SK-N-SH treated with all-trans-retinoic acid at 6 μM for 48 hours (cell line): ENCODE measurements around the gene WNK2.

Experiments
- ATAC-seq: fragments of 200-7000 bp; cut with Tn5 transposase; 3 replicates; pipeline ENCODE4 v1.9.1; 2020; ENCODE audit warnings: mild to moderate bottlenecking, moderate library complexity
- BACH2 ChIP-seq: fragments of 250-450 bp; sonication (Bioruptor Pico); IDR thresholded peaks from 2 replicates; pipeline ENCODE4 v1.9.0; 2021; ENCODE audit warnings: mild to moderate bottlenecking, borderline replicate concordance
- CSDC2 ChIP-seq: fragments of 250-450 bp; sonication (Bioruptor Pico); IDR thresholded peaks from 2 replicates; pipeline ENCODE4 v1.5.0; 2020; ENCODE audit warnings: mild to moderate bottlenecking, moderate library complexity
- ESRRG ChIP-seq: fragments of 250-450 bp; sonication (Bioruptor Pico); IDR thresholded peaks from 2 replicates; pipeline ENCODE4 v1.6.1; 2021; ENCODE audit warnings: mild to moderate bottlenecking
- ISL1 ChIP-seq: fragments of 250-450 bp; sonication (Bioruptor Pico); IDR thresholded peaks from 2 replicates; pipeline ENCODE4 v2.1.2; 2022; ENCODE audit warnings: mild to moderate bottlenecking, moderate library complexity
- OSR1 ChIP-seq: fragments of 250-450 bp; sonication (Bioruptor Pico); IDR thresholded peaks from 2 replicates; pipeline ENCODE4 v1.8.0; 2022; ENCODE audit warnings: moderate library complexity, mild to moderate bottlenecking, inconsistent platforms
- PPARA ChIP-seq: fragments of 250-450 bp; sonication (Bioruptor Pico); IDR thresholded peaks from 2 replicates; pipeline ENCODE4 v1.5.0; 2020; ENCODE audit warnings: mild to moderate bottlenecking, borderline replicate concordance
- SNAI2 ChIP-seq: fragments of 250-450 bp; sonication (Bioruptor Pico); IDR thresholded peaks from 2 replicates; pipeline ENCODE4 v1.5.0; 2020; ENCODE audit warnings: mild to moderate bottlenecking, moderate library complexity
- TCF4 ChIP-seq: fragments of 250-450 bp; sonication (Bioruptor Pico); IDR thresholded peaks from 2 replicates; pipeline ENCODE4 v1.8.0; 2021; ENCODE audit warnings: mild to moderate bottlenecking, moderate library complexity, borderline replicate concordance
- TOX ChIP-seq: fragments of 250-450 bp; sonication (Bioruptor Pico); IDR thresholded peaks from 2 replicates; pipeline ENCODE4 v1.8.0; 2021; ENCODE audit warnings: mild to moderate bottlenecking, moderate library complexity, borderline replicate concordance
- ZFP3 ChIP-seq: fragments of 250-450 bp; sonication (Bioruptor Pico); IDR thresholded peaks from 2 replicates; pipeline ENCODE4 v1.5.0; 2020; ENCODE audit warnings: mild to moderate bottlenecking, moderate library complexity
- ZFP30 ChIP-seq: fragments of 450-650 bp; formaldehyde crosslinking; IDR thresholded peaks from 2 replicates; pipeline ENCODE4 v1.5.0; 2022; ENCODE audit warnings: mild to moderate bottlenecking, moderate library complexity
- ZNF565 ChIP-seq: fragments of 450-650 bp; formaldehyde crosslinking; conservative IDR thresholded peaks from 2 replicates; pipeline ENCODE4 v1.5.0; 2020; ENCODE audit warnings: low read depth, mild to moderate bottlenecking, moderate library complexity
- ZNF70 ChIP-seq: fragments of 450-650 bp; formaldehyde crosslinking; IDR thresholded peaks from 2 replicates; pipeline ENCODE4 v1.5.0; 2020; ENCODE audit warnings: mild to moderate bottlenecking, moderate library complexity
- ZNF8 ChIP-seq: fragments of 450-650 bp; formaldehyde crosslinking; IDR thresholded peaks from 2 replicates; pipeline ENCODE4 v1.5.0; 2020; ENCODE audit warnings: mild to moderate bottlenecking, moderate library complexity
- TF ChIP-seq, protein P1 (sequence below): fragments of 250-450 bp; sonication (Bioruptor Pico); IDR thresholded peaks from 2 replicates; pipeline ENCODE4 v1.5.1; 2021; ENCODE audit warnings: mild to moderate bottlenecking, moderate library complexity
- TF ChIP-seq, protein P2 (sequence below): fragments of 250-450 bp; sonication (Bioruptor Pico); IDR thresholded peaks from 2 replicates; pipeline ENCODE4 v1.8.0; 2021; ENCODE audit warnings: low read depth, mild to moderate bottlenecking, moderate library complexity, borderline replicate concordance
- TF ChIP-seq, protein P3 (sequence below): fragments of 250-450 bp; sonication (Bioruptor Pico); IDR thresholded peaks from 2 replicates; pipeline ENCODE4 v1.5.1; 2020; ENCODE audit warnings: low read depth, mild to moderate bottlenecking, moderate library complexity
- TF ChIP-seq, protein P4 (sequence below): fragments of 250-450 bp; sonication (Bioruptor Pico); IDR thresholded peaks from 2 replicates; pipeline ENCODE4 v1.8.0; 2020; ENCODE audit warnings: mild to moderate bottlenecking, moderate library complexity, borderline replicate concordance
- TF ChIP-seq, protein P5 (sequence below): fragments of 250-450 bp; sonication (Bioruptor Pico); IDR thresholded peaks from 2 replicates; pipeline ENCODE4 v1.5.0; 2020; ENCODE audit warnings: mild to moderate bottlenecking, moderate library complexity

The WNK2 gene

DNA sequence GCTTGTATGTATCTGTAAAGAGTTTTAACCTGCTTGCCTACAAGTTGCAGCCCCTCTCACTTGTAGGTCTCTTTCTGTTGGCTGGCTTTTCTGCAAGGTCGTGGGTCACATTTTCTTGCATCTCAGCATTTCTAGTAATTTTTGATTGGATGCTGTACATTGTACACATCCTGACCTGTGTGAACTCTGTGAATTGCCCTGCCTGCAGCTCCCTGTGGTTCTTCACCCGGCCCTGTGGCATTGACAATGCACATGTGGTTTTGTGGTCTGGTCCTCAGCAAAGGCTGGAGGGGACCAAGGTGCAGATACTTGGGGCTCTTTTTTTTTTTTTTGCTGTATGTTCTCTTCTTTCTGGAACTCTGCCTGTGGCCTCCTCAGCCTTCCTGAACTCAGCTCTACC is 53.6 kb downstream of the WNK2 start:
- no peak for TF ChIP-seq ZNF8

DNA sequence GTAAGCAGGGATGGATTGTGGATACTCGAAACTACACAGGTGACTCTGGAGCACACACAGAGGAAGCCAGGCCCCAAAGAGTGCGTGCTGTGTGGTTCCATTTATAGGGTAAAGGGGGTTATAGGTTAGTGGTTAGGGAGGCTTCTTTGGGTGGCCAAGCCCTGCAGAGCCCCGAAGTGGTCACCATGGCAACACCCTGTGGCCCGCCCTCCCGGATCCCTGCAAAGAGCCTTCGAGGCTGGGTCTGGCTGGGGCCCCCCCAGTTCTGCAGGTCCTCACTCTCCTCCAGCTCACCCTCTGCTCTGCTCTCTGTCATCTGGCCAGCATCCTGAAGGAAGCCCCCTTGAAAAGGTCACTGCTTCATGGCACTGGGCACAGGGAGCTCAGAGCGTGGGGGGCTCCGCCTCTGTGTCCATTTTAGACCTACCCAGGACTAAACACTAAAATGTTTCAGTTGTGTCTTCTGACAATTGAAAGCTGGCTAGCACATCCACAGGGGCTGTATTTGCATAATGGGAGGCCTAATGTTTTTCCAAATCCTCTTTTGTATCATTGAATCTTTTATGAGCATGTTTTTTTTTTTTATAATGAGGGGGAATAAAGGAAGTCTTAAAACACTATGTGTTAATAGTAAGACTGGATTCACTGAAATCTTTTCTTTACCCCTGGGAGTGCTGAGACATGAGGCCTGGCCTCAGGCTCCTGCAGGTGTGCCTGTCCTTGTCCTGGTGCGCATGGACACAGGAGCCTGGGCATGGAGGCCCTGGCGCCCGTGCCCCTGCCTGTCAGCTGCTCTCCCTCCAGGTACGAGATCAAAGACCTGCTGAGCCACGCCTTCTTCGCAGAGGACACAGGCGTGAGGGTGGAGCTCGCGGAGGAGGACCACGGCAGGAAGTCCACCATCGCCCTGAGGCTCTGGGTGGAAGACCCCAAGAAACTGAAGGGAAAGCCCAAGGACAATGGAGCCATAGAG is 55.3 kb downstream of the WNK2 start:
- TF ChIP-seq ZFP3 (CRISPR knock-in tag), result no peak
- TF ChIP-seq ESRRG, result no peak
- TF ChIP-seq ISL1 (CRISPR knock-in tag), result no peak
- no peak for TF ChIP-seq ZNF565
- TF ChIP-seq OSR1 (CRISPR knock-in tag), result no peak
- no peak for TF ChIP-seq TCF4 (CRISPR knock-in tag)
- no peak for TF ChIP-seq PPARA (CRISPR knock-in tag)
- no peak for ATAC-seq

More for the DNA sequence above, 53.6 kb downstream of the WNK2 start:
- ATAC-seq, result no peak

DNA sequence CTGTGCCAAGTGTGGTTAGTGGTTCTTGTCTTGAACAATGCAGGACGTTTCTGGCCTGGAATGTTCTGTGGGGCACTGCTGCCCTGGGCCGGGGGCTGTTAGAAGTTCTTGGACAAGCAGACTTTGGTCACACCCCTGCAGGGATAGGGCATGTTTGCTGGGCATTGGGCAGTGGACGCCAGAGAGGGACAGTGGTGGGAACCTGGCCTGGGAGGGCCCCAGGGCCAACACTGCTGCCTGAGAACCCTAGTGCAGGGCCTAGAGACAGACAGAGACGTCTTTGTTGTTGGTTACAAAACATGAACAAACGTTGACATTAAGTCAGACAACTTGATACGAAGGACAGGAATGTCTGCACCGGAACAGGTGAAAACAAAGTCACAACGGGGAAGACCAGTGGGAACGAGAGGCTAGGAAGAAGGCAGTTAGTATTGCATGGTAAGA is 57.0 kb downstream of the WNK2 start:
- ATAC-seq, result no peak

DNA sequence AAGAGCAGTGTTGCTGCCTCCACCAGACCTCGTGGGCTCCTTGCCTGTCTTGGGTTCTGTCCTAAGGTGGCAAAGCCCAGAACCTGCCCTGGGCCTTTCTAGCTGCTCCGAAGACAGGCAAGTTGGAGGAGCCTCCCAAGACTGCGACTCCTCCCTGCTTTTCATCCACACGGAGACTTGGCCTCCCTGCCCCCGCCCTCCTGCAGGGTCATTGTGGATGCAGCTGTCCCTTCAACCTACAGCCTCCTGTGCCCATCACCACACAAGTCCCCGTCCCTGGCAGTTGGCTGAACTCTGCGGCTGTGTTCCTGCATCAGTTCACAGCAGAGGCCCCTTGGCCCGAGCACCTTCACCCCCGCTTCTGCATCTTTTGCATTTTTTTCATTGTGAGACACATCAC is 59.2 kb downstream of the WNK2 start:
- ATAC-seq, result no peak
- TF ChIP-seq CSDC2 (CRISPR knock-in tag) (no peak), OSR1 (CRISPR knock-in tag) (no peak), ZFP3 (CRISPR knock-in tag) (no peak), ZNF565 (no peak), ZNF70 (no peak), ZFP30 (no peak), SNAI2 (no peak), TCF4 (CRISPR knock-in tag) (no peak), TOX (no peak)
- TF ChIP-seq, protein P1, sequence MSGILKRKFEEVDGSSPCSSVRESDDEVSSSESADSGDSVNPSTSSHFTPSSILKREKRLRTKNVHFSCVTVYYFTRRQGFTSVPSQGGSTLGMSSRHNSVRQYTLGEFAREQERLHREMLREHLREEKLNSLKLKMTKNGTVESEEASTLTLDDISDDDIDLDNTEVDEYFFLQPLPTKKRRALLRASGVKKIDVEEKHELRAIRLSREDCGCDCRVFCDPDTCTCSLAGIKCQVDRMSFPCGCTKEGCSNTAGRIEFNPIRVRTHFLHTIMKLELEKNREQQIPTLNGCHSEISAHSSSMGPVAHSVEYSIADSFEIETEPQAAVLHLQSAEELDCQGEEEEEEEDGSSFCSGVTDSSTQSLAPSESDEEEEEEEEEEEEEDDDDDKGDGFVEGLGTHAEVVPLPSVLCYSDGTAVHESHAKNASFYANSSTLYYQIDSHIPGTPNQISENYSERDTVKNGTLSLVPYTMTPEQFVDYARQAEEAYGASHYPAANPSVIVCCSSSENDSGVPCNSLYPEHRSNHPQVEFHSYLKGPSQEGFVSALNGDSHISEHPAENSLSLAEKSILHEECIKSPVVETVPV (CRISPR knock-in tag), result no peak
- TF ChIP-seq, protein P2, sequence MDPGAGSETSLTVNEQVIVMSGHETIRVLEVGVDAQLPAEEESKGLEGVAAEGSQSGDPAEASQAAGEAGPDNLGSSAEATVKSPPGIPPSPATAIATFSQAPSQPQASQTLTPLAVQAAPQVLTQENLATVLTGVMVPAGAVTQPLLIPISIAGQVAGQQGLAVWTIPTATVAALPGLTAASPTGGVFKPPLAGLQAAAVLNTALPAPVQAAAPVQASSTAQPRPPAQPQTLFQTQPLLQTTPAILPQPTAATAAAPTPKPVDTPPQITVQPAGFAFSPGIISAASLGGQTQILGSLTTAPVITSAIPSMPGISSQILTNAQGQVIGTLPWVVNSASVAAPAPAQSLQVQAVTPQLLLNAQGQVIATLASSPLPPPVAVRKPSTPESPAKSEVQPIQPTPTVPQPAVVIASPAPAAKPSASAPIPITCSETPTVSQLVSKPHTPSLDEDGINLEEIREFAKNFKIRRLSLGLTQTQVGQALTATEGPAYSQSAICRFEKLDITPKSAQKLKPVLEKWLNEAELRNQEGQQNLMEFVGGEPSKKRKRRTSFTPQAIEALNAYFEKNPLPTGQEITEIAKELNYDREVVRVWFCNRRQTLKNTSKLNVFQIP (CRISPR knock-in tag), result no peak
- TF ChIP-seq, protein P3, sequence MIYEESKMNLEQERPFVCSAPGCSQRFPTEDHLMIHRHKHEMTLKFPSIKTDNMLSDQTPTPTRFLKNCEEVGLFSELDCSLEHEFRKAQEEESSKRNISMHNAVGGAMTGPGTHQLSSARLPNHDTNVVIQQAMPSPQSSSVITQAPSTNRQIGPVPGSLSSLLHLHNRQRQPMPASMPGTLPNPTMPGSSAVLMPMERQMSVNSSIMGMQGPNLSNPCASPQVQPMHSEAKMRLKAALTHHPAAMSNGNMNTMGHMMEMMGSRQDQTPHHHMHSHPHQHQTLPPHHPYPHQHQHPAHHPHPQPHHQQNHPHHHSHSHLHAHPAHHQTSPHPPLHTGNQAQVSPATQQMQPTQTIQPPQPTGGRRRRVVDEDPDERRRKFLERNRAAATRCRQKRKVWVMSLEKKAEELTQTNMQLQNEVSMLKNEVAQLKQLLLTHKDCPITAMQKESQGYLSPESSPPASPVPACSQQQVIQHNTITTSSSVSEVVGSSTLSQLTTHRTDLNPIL (CRISPR knock-in tag), result no peak

More for the DNA sequence above, 57.0 kb downstream of the WNK2 start:
- TF ChIP-seq TCF4 (CRISPR knock-in tag) (no peak), CSDC2 (CRISPR knock-in tag) (no peak), PPARA (CRISPR knock-in tag) (no peak), ZFP3 (CRISPR knock-in tag) (no peak)
- TF ChIP-seq, protein P2 (CRISPR knock-in tag), result no peak

DNA sequence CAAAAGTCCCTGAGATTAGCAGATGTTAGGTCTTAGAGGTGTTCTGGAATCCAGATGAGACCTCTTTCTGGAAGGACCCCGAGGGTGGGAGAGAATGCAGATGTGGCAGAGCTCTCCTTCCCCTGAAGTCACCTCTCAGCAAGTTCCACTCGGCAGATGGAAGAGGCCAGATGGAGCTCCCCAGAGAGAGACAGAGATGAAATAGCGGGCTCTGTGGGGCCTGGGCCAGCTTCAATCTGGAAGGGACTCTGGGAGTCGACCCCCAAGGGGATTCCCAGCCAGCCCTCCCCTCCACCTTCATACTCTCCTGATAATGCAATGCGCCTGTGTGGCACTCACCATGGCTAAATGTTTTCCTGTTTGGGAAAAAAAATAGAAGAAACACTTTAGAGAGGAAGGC is 60.2 kb downstream of the WNK2 start:
- no peak for ATAC-seq
- TF ChIP-seq, protein P4, sequence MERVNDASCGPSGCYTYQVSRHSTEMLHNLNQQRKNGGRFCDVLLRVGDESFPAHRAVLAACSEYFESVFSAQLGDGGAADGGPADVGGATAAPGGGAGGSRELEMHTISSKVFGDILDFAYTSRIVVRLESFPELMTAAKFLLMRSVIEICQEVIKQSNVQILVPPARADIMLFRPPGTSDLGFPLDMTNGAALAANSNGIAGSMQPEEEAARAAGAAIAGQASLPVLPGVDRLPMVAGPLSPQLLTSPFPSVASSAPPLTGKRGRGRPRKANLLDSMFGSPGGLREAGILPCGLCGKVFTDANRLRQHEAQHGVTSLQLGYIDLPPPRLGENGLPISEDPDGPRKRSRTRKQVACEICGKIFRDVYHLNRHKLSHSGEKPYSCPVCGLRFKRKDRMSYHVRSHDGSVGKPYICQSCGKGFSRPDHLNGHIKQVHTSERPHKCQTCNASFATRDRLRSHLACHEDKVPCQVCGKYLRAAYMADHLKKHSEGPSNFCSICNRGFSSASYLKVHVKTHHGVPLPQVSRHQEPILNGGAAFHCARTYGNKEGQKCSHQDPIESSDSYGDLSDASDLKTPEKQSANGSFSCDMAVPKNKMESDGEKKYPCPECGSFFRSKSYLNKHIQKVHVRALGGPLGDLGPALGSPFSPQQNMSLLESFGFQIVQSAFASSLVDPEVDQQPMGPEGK (CRISPR knock-in tag), result no peak
- TF ChIP-seq ZNF565 (no peak), ZNF70 (no peak), BACH2 (no peak), OSR1 (CRISPR knock-in tag) (no peak), TCF4 (CRISPR knock-in tag) (no peak), ESRRG (no peak), ZNF8 (no peak)
- TF ChIP-seq, protein P3 (CRISPR knock-in tag), result no peak
- TF ChIP-seq, protein P5, sequence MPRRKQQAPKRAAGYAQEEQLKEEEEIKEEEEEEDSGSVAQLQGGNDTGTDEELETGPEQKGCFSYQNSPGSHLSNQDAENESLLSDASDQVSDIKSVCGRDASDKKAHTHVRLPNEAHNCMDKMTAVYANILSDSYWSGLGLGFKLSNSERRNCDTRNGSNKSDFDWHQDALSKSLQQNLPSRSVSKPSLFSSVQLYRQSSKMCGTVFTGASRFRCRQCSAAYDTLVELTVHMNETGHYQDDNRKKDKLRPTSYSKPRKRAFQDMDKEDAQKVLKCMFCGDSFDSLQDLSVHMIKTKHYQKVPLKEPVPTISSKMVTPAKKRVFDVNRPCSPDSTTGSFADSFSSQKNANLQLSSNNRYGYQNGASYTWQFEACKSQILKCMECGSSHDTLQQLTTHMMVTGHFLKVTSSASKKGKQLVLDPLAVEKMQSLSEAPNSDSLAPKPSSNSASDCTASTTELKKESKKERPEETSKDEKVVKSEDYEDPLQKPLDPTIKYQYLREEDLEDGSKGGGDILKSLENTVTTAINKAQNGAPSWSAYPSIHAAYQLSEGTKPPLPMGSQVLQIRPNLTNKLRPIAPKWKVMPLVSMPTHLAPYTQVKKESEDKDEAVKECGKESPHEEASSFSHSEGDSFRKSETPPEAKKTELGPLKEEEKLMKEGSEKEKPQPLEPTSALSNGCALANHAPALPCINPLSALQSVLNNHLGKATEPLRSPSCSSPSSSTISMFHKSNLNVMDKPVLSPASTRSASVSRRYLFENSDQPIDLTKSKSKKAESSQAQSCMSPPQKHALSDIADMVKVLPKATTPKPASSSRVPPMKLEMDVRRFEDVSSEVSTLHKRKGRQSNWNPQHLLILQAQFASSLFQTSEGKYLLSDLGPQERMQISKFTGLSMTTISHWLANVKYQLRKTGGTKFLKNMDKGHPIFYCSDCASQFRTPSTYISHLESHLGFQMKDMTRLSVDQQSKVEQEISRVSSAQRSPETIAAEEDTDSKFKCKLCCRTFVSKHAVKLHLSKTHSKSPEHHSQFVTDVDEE, result no peak
